ENCODE measurements around the gene SPTY2D1.

Gene SPTY2D1

GRCh38 chr11:18641677-18642076 is 7.5 kb upstream of the SPTY2D1 start:
- DNase-seq (ENCODE audit: extremely low spot score) = no peak
- POLR2A ChIA-PET = no interaction called here
- CTCF ChIA-PET = interaction anchor here (2.1 kb wide), 1 partner anchor 9 kb away, joined by 5 read pairs; no protein-coding TSS in a partner anchor
- TF ChIP-seq CTCF (IDR thresholded peaks at IDR 0.05; ENCODE audit: control extremely low read depth, extremely low read depth, low read depth, missing control alignments) = no peak

- TF ChIP-seq CTCF (IDR thresholded peaks at IDR 0.05; ENCODE audit: control extremely low read depth, extremely low read depth, low read depth, missing control alignments) = no peak
- ChIA-PET POLR2A (interaction anchor here (0.7 to 2.0 kb wide), 7 partner anchors 14 to 239 kb away, joined by 3 to 11 read pairs (median 3); partner anchors contain the start of genes LDHA, TMEM86A and UEVLD), CTCF (interaction anchor here (0.8 to 7.1 kb wide), 6 partner anchors 9 to 98 kb away, joined by 3 to 65 read pairs (median 5); no protein-coding TSS in a partner anchor)
- peak; percentile 55 for DNase-seq (ENCODE audit: extremely low spot score)
Observed at GRCh38 chr11:18633256-18634139, 644 bp downstream of the SPTY2D1 start.

GRCh38 chr11:18632841-18633240 is 1.3 kb downstream of the SPTY2D1 start:
- CTCF ChIA-PET = interaction anchor here (1.4 to 7.1 kb wide), 5 partner anchors 8 to 92 kb away, joined by 3 to 65 read pairs (median 6); no protein-coding TSS in a partner anchor
- no peak for TF ChIP-seq CTCF (IDR thresholded peaks at IDR 0.05; ENCODE audit: control extremely low read depth, extremely low read depth, low read depth, missing control alignments)
- POLR2A ChIA-PET = interaction anchor here (0.7 to 2.0 kb wide), 4 partner anchors 17 to 238 kb away, joined by 3 to 11 read pairs (median 4); partner anchors contain the start of gene LDHA
- DNase-seq (ENCODE audit: extremely low spot score) = no peak

- ChIA-PET POLR2A (no interaction called here), CTCF (interaction anchor here (0.9 kb wide), 1 partner anchor 9 kb away, joined by 4 read pairs; no protein-coding TSS in a partner anchor)
- TF ChIP-seq CTCF (IDR thresholded peaks at IDR 0.05; ENCODE audit: control extremely low read depth, extremely low read depth, low read depth, missing control alignments) = no peak
- DNase-seq (ENCODE audit: extremely low spot score) = no peak
Observed at GRCh38 chr11:18624161-18624560, 10.0 kb downstream of the SPTY2D1 start.

- DNase-seq (ENCODE audit: extremely low spot score) = no peak
- ChIA-PET CTCF (interaction anchor here (0.9 kb wide), 1 partner anchor 9 kb away, joined by 4 read pairs; no protein-coding TSS in a partner anchor), POLR2A (no interaction called here)
- no peak for TF ChIP-seq CTCF (IDR thresholded peaks at IDR 0.05; ENCODE audit: control extremely low read depth, extremely low read depth, low read depth, missing control alignments)
Observed at GRCh38 chr11:18623707-18624106, 10.4 kb downstream of the SPTY2D1 start.

GRCh38 chr11:18618342-18619025 is 15.7 kb downstream of the SPTY2D1 start:
- ChIA-PET CTCF (interaction anchor here (1.6 to 7.3 kb wide), 3 partner anchors 12 to 270 kb away, joined by 4 to 65 read pairs (median 4); partner anchors contain the start of gene SPTY2D1), POLR2A (interaction anchor here (0.5 kb wide), 1 partner anchor 14 kb away, joined by 4 read pairs; no protein-coding TSS in a partner anchor)
- TF ChIP-seq CTCF (IDR thresholded peaks at IDR 0.05; ENCODE audit: control extremely low read depth, extremely low read depth, low read depth, missing control alignments) = no peak
- DNase-seq (ENCODE audit: extremely low spot score) = no peak
